RWPE2 (cell line): Measurements from ENCODE around the gene PRKACB.

ENCODE experiments used
- ATAC-seq: fragments of 200-7000 bp; cut with Tn5 transposase; 3 replicates; pipeline ENCODE4 v1.9.1; 2021; ENCODE audit warnings: low read depth
- DNase-seq: peaks from one replicate; pipeline ENCODE4 v3.0.0-alpha.2; 2020; ENCODE audit warnings: low spot score
- H3K27ac ChIP-seq: fragments of 450-650 bp; 2 replicates; pipeline ENCODE4 v1.5.1; 2017; ENCODE audit warnings: mild to moderate bottlenecking; ENCODE audit not compliant: poor library complexity, severe bottlenecking
- H3K27me3 ChIP-seq: fragments of 250-450 bp; sonication (Bioruptor Pico); 2 replicates; pipeline ENCODE4 v1.5.1; 2021; ENCODE audit warnings: mild to moderate bottlenecking, moderate library complexity; ENCODE audit not compliant: insufficient read depth, poor library complexity, severe bottlenecking
- H3K36me3 ChIP-seq: fragments of 250-450 bp; sonication (Bioruptor Pico); 2 replicates; pipeline ENCODE4 v1.5.1; 2020; ENCODE audit warnings: low read depth, mild to moderate bottlenecking, moderate library complexity
- H3K4me1 ChIP-seq: fragments of 250-450 bp; sonication (Bioruptor Pico); 2 replicates; pipeline ENCODE4 v1.5.1; 2021; ENCODE audit warnings: mild to moderate bottlenecking, moderate library complexity; ENCODE audit not compliant: insufficient read depth, poor library complexity, severe bottlenecking
- H3K4me3 ChIP-seq: fragments of 250-450 bp; sonication (Bioruptor Pico); 2 replicates; pipeline ENCODE4 v1.5.1; 2021; ENCODE audit warnings: mild to moderate bottlenecking, moderate library complexity; ENCODE audit not compliant: severe bottlenecking
- H3K9me3 ChIP-seq: fragments of 250-450 bp; sonication (Bioruptor Pico); 2 replicates; pipeline ENCODE4 v1.5.1; 2021; ENCODE audit warnings: mild to moderate bottlenecking, moderate library complexity; ENCODE audit not compliant: severe bottlenecking
- CTCF ChIP-seq: fragments of 450-650 bp; IDR thresholded peaks from one replicate; pipeline ENCODE4 v1.5.1; 2017; ENCODE audit warnings: mild to moderate bottlenecking, moderate library complexity; ENCODE audit not compliant: poor library complexity, severe bottlenecking

Gene PRKACB

GRCh38 chr1:84162295-84162694 lies 18.2 kb downstream of the PRKACB start:
- H3K36me3 ChIP-seq = no peaks in the 10 kb centered on the region
- H3K4me1 ChIP-seq = peaks cover 4% of the 10 kb centered on the region
- H3K4me3 ChIP-seq = no peak overlapping the region
- no peaks in the 10 kb centered on the region for H3K9me3 ChIP-seq
- ATAC-seq = no peak
- DNase-seq = no peak
- no peak overlapping the region for H3K27ac ChIP-seq
- H3K27me3 ChIP-seq = no peaks in the 10 kb centered on the region
- no peak for TF ChIP-seq CTCF

GRCh38 chr1:84163123-84163931 lies 19.3 kb downstream of the PRKACB start:
- Histone ChIP-seq H3K27ac (no peak overlapping the region), H3K4me1 (peaks cover 4% of the 10 kb centered on the region), H3K36me3 (no peaks in the 10 kb centered on the region), H3K4me3 (no peak overlapping the region), H3K27me3 (no peaks in the 10 kb centered on the region), H3K9me3 (no peaks in the 10 kb centered on the region)
- ATAC-seq (no peak), DNase-seq (no peak)
- no peak for TF ChIP-seq CTCF

GRCh38 chr1:84164161-84164560 lies 20.1 kb downstream of the PRKACB start:
- Histone ChIP-seq H3K27ac (no peak overlapping the region), H3K36me3 (no peaks in the 10 kb centered on the region), H3K4me1 (peaks cover 4% of the 10 kb centered on the region), H3K9me3 (no peaks in the 10 kb centered on the region), H3K27me3 (no peaks in the 10 kb centered on the region), H3K4me3 (no peak overlapping the region)
- TF ChIP-seq CTCF = no peak
- no peak for DNase-seq
- no peak for ATAC-seq

GRCh38 chr1:84164567-84165021 lies 20.5 kb downstream of the PRKACB start:
- no peak for ATAC-seq
- TF ChIP-seq CTCF = no peak
- H3K36me3 ChIP-seq = no peaks in the 10 kb centered on the region
- no peaks in the 10 kb centered on the region for H3K27me3 ChIP-seq
- peaks cover 4% of the 10 kb centered on the region for H3K4me1 ChIP-seq
- H3K4me3 ChIP-seq = no peak overlapping the region
- no peak for DNase-seq
- H3K27ac ChIP-seq = no peak overlapping the region
- no peaks in the 10 kb centered on the region for H3K9me3 ChIP-seq

- peaks cover 4% of the 10 kb centered on the region for H3K4me1 ChIP-seq
- ATAC-seq = no peak
- no peak overlapping the region for H3K4me3 ChIP-seq
These were observed 21.5 kb downstream of the PRKACB start for GRCh38 chr1:84165601-84166000.

More at GRCh38 chr1:84165601-84166000, 21.5 kb downstream of the PRKACB start:
- Histone ChIP-seq H3K9me3 (no peaks in the 10 kb centered on the region), H3K36me3 (no peaks in the 10 kb centered on the region), H3K27me3 (no peaks in the 10 kb centered on the region), H3K27ac (no peak overlapping the region)
- no peak for TF ChIP-seq CTCF
- no peak for DNase-seq
